Osteoblast (primary cell): Measurements from ENCODE around the gene ZNF486. TPM values are rescaled to one million over a fixed set of nuclear protein-coding genes. Genes with fewer than 3 reads are reported as not detected.

Source experiments
- DNase-seq: peaks from one replicate; pipeline ENCODE4 v3.0.0; 2011; ENCODE audit warnings: low spot score, mixed read lengths; ENCODE audit not compliant: insufficient read length; ENCODE audit errors: missing footprints
- H2AFZ ChIP-seq: 2 replicates; pipeline ENCODE4 v1.6.0; 2011; ENCODE audit warnings: mild to moderate bottlenecking, low read length
- H3K27ac ChIP-seq: 2 replicates; pipeline ENCODE4 v1.5.1; 2011; ENCODE audit warnings: mild to moderate bottlenecking, low read depth, low read length, moderate library complexity
- H3K27me3 ChIP-seq: 2 replicates; pipeline ENCODE4 v1.6.0; 2012; ENCODE audit warnings: mild to moderate bottlenecking, control low read depth, inconsistent platforms, low read length, moderate library complexity; ENCODE audit not compliant: insufficient read depth
- H3K36me3 ChIP-seq: 2 replicates; pipeline ENCODE4 v1.5.1; 2011; ENCODE audit warnings: mild to moderate bottlenecking, low read length, control low read depth, moderate library complexity; ENCODE audit not compliant: insufficient read depth
- H3K4me1 ChIP-seq: 2 replicates; pipeline ENCODE4 v1.5.1; 2011; ENCODE audit warnings: mild to moderate bottlenecking, low read length, control low read depth, moderate library complexity; ENCODE audit not compliant: insufficient read depth
- H3K4me2 ChIP-seq: 2 replicates; pipeline ENCODE4 v1.6.0; 2011; ENCODE audit warnings: mild to moderate bottlenecking, low read length; ENCODE audit not compliant: insufficient read depth
- H3K4me3 ChIP-seq: fragments of 200-600 bp; sonication (generic); 3 replicates; pipeline ENCODE4 v1.5.1; 2012; ENCODE audit warnings: mild to moderate bottlenecking, low read length, inconsistent platforms; ENCODE audit not compliant: insufficient read depth
- H3K79me2 ChIP-seq: 2 replicates; pipeline ENCODE4 v1.6.0; 2012; ENCODE audit warnings: mild to moderate bottlenecking, low read length, control low read depth, inconsistent platforms; ENCODE audit not compliant: insufficient read depth
- H3K9me3 ChIP-seq: 2 replicates; pipeline ENCODE4 v1.5.1; 2011; ENCODE audit warnings: low read depth, low read length, control low read depth
- H4K20me1 ChIP-seq: 2 replicates; pipeline ENCODE4 v1.6.0; 2012; ENCODE audit warnings: mild to moderate bottlenecking, low read length, control low read depth; ENCODE audit not compliant: insufficient read depth
- CTCF ChIP-seq: IDR thresholded peaks from 2 replicates; pipeline ENCODE4 v1.5.1; 2011; ENCODE audit warnings: mild to moderate bottlenecking, low read depth, low read length, moderate library complexity; ENCODE audit errors: extremely low read depth
- total RNA-seq: library from RNA; depleted of rRNA; stranded (reverse); fragments of >200 nt; gene quantifications from 2 replicates; pipeline ENCODE4 v1.2.3, GENCODE V29; 2012

ZNF486 gene
- total RNA-seq, 1 donor = 7.2 TPM

- TF ChIP-seq CTCF = no peak
- no peak overlapping the region for H3K4me2 ChIP-seq
- DNase-seq = no peak
- no peaks in the 10 kb centered on the region for H3K9me3 ChIP-seq
- no peaks in the 10 kb centered on the region for H3K79me2 ChIP-seq
- no peaks in the 10 kb centered on the region for H4K20me1 ChIP-seq
- H3K36me3 ChIP-seq = no peaks in the 10 kb centered on the region
- H2AFZ ChIP-seq = no peak overlapping the region
- no peak overlapping the region for H3K27ac ChIP-seq
- H3K4me3 ChIP-seq = no peak overlapping the region
- no peaks in the 10 kb centered on the region for H3K27me3 ChIP-seq
- H3K4me1 ChIP-seq = no peaks in the 10 kb centered on the region
These were observed 68.1 kb downstream of the ZNF486 start for GRCh38 chr19:20235156-20235555.

- peak; percentile 88 for DNase-seq
- Histone ChIP-seq H3K9me3 (no peaks in the 10 kb centered on the region), H3K36me3 (no peaks in the 10 kb centered on the region), H3K27me3 (no peaks in the 10 kb centered on the region), H3K4me1 (no peaks in the 10 kb centered on the region), H3K4me3 (peak overlapping the region; percentile 97), H2AFZ (peak overlapping the region; percentile 100), H3K79me2 (no peaks in the 10 kb centered on the region), H4K20me1 (no peaks in the 10 kb centered on the region), H3K27ac (peak overlapping the region; percentile 72), H3K4me2 (peak overlapping the region; percentile 97)
- TF ChIP-seq CTCF = no peak
These were observed 71.0 kb downstream of the ZNF486 start for GRCh38 chr19:20237773-20238623.

- Histone ChIP-seq H4K20me1 (no peaks in the 10 kb centered on the region), H3K4me3 (no peak overlapping the region), H3K4me2 (no peak overlapping the region), H3K4me1 (no peaks in the 10 kb centered on the region), H2AFZ (no peak overlapping the region), H3K9me3 (no peaks in the 10 kb centered on the region), H3K27ac (no peak overlapping the region), H3K79me2 (no peaks in the 10 kb centered on the region), H3K27me3 (no peaks in the 10 kb centered on the region), H3K36me3 (no peaks in the 10 kb centered on the region)
- TF ChIP-seq CTCF = no peak
- DNase-seq = no peak
These were observed 76.6 kb downstream of the ZNF486 start for GRCh38 chr19:20243629-20244028.

- H3K4me2 ChIP-seq = no peak overlapping the region
- H3K4me1 ChIP-seq = no peaks in the 10 kb centered on the region
These were observed 77.3 kb downstream of the ZNF486 start for GRCh38 chr19:20244356-20244755.

More at GRCh38 chr19:20244356-20244755, 77.3 kb downstream of the ZNF486 start:
- H4K20me1 ChIP-seq = no peaks in the 10 kb centered on the region
- H3K9me3 ChIP-seq = no peaks in the 10 kb centered on the region
- H3K36me3 ChIP-seq = no peaks in the 10 kb centered on the region
- no peaks in the 10 kb centered on the region for H3K27me3 ChIP-seq
- H2AFZ ChIP-seq = no peak overlapping the region
- no peak overlapping the region for H3K27ac ChIP-seq
- TF ChIP-seq CTCF = no peak
- H3K79me2 ChIP-seq = no peaks in the 10 kb centered on the region
- H3K4me3 ChIP-seq = no peak overlapping the region
- no peak for DNase-seq
